ENCODE results near the gene TRPC4.

DNA sequence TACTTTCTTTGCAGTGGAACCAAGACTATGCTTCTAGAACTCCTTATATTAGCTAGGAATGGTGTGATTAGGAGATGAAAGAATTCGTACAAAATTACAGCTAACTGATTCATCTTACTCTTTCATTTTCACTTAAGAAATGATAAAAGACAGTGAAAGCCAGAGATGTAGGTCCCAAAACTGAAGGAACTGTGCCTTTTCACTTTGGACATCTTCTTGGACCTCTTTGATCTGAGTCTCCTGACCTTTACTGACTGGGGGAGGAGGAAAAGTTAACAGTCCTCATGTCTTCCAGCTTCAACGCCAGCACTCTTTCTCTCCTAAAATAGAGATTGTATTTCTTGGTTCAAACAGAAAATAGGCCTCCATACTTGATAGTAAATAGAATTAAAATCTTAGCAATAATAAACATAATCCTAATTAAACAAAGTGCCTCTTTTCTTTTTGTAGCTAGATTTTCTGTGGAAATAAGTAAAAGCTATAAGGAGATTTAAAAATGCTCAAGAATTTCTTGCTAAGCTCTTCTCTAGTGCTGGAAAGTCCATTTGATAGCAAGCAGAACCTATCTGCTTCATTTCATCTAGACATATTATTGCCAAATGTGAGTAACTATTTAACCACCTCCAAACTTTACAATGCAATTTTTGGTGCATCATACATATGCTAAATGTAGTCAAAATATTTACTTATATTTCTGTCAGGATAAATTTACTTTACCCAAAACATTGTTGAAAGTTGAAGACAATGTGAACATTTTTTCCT, 161.7 kb downstream of the TRPC4 start:
- TF ChIP-seq, protein P1, sequence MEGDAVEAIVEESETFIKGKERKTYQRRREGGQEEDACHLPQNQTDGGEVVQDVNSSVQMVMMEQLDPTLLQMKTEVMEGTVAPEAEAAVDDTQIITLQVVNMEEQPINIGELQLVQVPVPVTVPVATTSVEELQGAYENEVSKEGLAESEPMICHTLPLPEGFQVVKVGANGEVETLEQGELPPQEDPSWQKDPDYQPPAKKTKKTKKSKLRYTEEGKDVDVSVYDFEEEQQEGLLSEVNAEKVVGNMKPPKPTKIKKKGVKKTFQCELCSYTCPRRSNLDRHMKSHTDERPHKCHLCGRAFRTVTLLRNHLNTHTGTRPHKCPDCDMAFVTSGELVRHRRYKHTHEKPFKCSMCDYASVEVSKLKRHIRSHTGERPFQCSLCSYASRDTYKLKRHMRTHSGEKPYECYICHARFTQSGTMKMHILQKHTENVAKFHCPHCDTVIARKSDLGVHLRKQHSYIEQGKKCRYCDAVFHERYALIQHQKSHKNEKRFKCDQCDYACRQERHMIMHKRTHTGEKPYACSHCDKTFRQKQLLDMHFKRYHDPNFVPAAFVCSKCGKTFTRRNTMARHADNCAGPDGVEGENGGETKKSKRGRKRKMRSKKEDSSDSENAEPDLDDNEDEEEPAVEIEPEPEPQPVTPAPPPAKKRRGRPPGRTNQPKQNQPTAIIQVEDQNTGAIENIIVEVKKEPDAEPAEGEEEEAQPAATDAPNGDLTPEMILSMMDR (conservative IDR thresholded peaks at IDR 0.05; ENCODE audit: low read length): no peak
- TF ChIP-seq EZH2phosphoT487 (IDR thresholded peaks at IDR 0.05; ENCODE audit: borderline replicate concordance): no peak
